ENCODE measurements around the gene NELL2.

DNA sequence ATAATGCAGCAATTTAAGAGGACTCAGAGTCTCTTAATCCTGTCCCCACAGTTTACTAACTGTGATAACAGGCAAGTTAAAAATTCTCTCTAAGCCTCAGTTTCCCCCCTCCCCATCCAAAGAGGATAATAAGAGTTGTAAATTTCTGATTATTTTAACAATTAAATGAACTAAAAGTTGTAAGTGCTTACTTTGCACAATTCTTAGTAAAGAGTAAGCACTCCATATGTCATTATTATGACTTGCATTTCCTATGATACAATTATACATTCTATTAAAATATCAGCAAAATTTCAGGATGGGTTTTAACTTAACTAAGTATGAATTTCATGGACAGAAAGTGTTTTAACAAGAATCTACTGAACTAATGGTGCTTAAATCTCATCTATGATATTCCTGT lies 80.1 kb downstream of the NELL2 start:
- no peak for TF ChIP-seq POLR2AphosphoS5 (IDR thresholded peaks at IDR 0.05)
- TF ChIP-seq, protein P1, sequence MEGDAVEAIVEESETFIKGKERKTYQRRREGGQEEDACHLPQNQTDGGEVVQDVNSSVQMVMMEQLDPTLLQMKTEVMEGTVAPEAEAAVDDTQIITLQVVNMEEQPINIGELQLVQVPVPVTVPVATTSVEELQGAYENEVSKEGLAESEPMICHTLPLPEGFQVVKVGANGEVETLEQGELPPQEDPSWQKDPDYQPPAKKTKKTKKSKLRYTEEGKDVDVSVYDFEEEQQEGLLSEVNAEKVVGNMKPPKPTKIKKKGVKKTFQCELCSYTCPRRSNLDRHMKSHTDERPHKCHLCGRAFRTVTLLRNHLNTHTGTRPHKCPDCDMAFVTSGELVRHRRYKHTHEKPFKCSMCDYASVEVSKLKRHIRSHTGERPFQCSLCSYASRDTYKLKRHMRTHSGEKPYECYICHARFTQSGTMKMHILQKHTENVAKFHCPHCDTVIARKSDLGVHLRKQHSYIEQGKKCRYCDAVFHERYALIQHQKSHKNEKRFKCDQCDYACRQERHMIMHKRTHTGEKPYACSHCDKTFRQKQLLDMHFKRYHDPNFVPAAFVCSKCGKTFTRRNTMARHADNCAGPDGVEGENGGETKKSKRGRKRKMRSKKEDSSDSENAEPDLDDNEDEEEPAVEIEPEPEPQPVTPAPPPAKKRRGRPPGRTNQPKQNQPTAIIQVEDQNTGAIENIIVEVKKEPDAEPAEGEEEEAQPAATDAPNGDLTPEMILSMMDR (IDR thresholded peaks at IDR 0.05), result no peak
